GM21381 (cell line): ENCODE measurements around the gene DDX5.

Source experiments
- ATAC-seq: cut with Tn5 transposase; IDR thresholded peaks from one replicate; pipeline ENCODE4 v1.9.1; 2021; ENCODE audit warnings: mild to moderate bottlenecking, moderate library complexity; ENCODE audit not compliant: unreplicated experiment

DDX5 gene

GRCh38 chr17:64448665-64449512, 57.2 kb downstream of the DDX5 start, which contains the start of gene MILR1:
TSS of gene MILR1 (plus strand) at chr17:64449115. CDS start at chr17:64449169, 54 bp downstream.
- ATAC-seq, result peak; percentile 81
